Stimulated activated CD8-positive, alpha-beta memory T cell treated with anti-CD3 and anti-CD28 coated beads, Interleukin-2, amount 100 ng/mL, for 1 hour (primary cell): Measurements from ENCODE around the gene GM2A.
"Not testable (repeated sequence)": the region's sequence is repeated elsewhere in the genome, so short reads cannot be mapped to it uniquely, and the experiment has no call there.

Experiments used
- DNase-seq, 2 donors: peaks; one replicate each; pipeline ENCODE4 v3.0.0-alpha.2; 2020; ENCODE audit warnings: low read depth in 2 of 2

Gene GM2A

DNA sequence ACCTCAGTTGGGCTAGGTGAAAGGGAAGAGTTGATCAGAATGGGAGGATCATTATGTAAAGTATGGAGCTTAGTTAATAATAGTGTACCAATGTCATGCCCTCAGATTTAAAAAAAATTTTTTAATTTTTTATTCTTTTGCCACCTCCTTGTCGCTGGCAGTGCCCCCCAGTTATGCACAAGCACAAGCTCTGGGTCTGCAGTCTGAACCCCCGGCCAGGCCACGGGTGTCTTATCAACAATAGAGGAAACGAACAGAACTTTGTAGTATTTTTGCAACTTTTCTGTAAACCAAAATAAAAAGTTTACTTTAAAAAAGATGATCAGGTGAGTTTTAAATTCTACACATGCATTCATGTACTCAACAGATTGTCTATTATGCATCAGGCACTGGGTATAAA is 1.4 kb upstream of the GM2A start:
- no peak for DNase-seq

DNA sequence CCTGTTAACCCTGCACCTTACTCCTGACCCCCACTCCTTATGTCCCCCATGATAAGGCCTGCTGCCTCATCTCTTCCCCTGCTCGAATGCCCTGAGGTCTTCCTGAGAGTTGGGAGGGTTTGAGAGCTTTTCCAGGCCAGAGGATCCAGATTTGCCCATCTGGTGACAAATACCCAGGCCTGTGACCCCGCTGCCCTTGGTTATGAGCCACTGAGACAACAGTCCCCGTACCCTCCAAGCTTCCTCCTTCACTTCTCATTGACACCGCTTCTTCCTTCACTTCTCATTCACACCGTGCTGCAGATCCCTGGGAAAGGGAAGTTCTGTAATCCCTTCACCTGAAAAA is 593 bp downstream of the GM2A start:
- DNase-seq: no peak

GRCh38 chr5:151254556-151254955 is 1.6 kb downstream of the GM2A start:
- DNase-seq: no peak

GRCh38 chr5:151254990-151255389 is 2.0 kb downstream of the GM2A start:
- not testable (repeated sequence) for DNase-seq

GRCh38 chr5:151255621-151256286 is 2.8 kb downstream of the GM2A start:
- DNase-seq: no peak

DNA sequence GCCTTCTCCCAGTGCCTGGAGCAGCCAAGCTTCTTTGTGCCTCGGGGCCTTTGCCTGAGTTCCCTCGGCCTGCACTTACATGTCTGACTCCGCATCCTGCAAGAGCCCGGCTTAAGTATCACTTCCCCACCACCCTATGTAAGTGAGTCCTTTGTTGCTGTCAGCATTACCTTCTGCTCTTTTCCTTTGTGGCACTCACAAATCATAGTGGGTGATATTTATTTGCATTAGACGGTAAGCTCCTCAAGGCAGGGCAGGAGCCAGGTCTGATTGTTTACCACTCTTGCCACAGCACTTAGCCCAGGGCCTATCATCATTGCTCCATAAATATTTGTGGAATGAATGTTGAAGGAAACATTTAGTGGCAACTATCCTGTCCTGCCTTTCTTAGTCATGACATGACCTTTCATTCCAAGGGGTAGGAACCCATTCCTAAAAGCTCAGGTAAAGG is 4.8 kb downstream of the GM2A start:
- DNase-seq: no peak

DNA sequence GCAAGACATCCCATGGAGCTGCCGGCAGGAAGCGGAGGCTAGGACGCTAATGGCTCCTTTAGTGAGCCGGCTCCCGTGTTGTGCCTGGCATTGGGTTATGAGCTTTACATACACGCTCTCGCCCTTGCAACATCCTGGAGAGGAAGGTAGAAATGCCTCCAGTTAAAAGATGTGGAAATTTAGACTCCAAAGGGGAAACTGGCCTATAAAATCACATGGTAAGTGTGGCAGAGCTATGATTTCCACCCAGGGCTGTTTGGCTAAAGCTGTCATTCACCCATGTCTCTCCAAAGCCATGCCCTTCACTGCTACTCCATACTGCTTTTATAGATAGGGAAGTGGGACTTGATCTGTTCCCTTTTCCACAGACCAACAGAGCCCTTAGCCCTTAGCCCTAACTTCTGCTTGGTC is 5.2 kb downstream of the GM2A start:
- DNase-seq: no peak

GRCh38 chr5:151258816-151259215 is 5.8 kb downstream of the GM2A start:
- DNase-seq: no peak

DNA sequence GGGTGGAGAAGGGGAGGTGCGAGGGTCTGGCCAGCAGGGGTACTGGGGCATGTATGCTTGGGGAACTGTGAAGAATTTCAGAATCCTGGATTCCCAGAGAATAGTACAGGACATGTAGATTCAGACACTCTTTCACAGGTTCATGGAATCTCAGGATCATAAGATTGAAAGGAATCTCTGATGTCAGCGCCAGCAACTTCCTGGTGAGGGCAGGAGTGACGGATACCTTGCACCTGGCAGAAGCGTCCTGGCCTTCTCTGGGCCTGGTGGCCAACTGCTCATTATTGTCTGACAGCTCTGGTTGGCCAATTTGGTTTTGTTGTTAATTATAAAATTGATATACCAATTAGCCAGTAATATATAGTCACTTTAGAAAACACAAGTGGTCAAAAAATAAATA is 6.9 kb downstream of the GM2A start:
- no peak for DNase-seq

GRCh38 chr5:151262532-151262931 is 9.5 kb downstream of the GM2A start:
- DNase-seq: no peak

GRCh38 chr5:151264113-151264512 is 11.1 kb downstream of the GM2A start:
- no peak for DNase-seq

GRCh38 chr5:151267491-151268260 is 14.7 kb downstream of the GM2A start:
- no peak for DNase-seq

DNA sequence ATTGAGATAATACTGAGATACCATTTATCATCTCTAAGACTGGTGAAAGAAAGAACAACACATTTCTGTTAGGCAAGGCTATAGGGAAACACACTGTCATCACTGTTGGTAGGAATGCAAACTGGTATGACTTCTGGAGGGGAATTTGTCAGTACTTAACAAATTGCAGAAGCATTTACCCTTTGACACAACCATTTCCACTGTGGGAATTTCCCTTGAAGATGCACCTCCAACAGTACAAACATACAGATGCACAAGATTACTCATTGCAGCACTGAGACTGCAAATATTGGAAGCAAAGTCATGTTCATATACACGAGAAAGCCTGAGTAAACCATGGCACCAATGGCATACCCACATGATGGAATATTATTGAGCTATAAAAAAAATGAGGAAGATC is 17.6 kb downstream of the GM2A start:
- DNase-seq: no peak

DNA sequence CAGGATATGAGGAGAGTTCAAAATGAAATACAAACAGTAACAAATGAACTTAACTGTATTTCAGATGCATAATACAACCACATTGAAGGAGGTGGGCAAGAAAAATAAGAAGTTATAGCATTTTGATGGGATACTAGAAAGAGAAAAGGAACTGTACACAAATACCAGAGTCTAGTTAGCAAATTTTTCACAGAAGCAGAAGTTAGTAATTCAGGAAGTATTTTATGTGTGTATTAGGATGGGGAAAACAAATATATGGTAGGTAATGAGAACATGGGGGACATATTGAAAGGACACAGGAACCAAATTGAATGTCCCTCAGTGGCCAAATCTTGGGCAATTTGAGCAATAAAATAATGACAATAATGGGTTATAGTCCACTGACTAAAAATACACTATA is 18.4 kb downstream of the GM2A start:
- no peak for DNase-seq

DNA sequence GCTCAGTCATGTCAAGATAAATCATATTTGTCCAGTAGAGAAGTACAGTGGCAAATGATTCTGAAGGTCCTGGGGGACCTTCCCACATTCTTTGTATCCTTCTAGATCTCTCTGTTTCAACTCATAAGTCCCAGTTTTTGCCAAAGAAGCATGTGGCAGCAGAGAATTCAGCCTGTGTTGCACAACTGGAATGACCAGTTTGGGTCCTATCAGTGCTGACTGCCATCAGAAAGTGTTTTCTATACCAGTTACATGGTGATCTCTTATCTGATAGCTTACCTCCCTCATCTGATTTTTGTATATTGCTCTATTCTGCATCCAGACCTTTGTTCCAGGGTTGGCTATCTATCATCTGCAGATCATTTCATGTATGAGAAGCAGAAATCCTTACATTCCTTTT is 21.7 kb downstream of the GM2A start:
- no peak for DNase-seq

DNA sequence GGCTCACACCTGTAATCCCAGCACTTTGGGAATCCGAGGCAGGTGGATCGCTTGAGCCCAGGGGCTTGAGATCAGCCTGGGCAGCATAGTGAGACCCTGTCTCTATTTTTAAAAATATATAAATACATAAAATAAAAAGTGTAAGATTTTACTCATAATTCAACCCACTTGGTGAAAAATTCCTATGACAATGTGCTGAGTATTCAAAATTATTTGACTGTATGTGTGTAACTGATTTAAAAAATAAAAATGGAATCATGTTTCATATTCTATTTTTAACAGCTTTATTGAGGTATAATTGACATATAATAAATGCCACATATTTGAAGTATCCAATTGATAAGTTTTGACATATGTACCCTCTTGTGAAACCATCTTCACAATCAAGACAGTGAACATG is 22.8 kb downstream of the GM2A start:
- no peak for DNase-seq

GRCh38 chr5:151278845-151279244 is 25.9 kb downstream of the GM2A start:
- DNase-seq: no peak

- no peak for DNase-seq
Measured at GRCh38 chr5:151280443-151280842, 27.5 kb downstream of the GM2A start.

- no peak for DNase-seq
Measured at GRCh38 chr5:151281001-151281639, 28.1 kb downstream of the GM2A start.

DNA sequence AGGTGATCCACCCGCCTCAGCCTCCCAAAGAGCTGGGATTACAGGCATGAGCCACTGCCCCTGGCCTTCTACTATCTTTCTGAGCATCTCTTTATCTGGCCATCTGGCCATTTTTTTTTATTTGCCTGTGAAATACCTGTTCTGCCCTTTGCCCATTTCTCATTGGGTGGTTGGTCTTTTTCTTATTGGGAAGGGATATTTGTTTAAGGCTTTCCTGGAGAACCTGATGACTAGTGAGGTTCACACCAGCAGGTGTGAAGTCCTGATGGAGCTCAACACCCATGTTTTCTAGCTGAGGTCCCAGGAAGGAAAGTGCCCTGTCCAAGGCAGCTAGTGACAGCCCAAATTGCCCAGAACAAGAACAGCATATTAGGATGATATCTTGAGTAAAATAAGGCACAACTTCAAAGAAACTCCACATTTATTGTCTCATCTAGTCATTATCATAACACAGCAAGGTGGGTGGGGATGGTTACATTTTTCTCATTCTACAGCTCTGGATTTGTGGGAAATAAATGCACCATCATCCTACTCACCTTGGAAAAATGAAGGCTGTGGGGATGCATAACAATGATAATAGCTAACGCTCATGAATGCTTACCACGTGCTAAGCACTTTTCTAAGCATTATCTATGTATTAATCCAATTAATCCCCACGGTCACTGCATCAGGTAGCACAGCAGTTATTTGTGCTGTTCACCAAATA is 30.3 kb downstream of the GM2A start:
- no peak for DNase-seq

DNA sequence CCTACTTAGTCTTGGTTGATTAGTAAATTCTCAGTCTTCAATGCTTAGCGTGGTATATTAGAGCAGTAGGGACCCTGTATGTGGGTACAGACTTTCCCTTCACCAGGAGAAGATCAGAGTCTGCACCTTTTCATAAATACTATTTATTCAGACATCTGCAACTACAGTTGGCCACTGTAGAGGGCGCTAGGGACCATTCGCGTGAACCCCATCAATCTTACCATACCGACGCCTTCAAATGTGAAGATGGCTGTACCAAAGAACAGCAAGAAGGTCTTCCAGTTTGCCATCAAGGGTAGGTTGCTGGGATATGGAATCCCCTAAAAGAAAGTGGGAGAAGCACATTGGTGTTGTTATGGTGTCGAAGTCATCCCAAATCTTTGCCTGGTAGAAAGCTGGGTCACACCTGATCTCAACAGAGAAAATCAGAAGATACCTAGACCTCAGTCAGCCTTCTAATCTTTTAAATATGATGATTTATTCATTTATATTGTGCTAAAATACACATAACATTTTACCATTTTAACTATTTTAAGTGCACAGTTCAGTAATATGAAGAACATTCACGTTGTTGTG is 31.5 kb downstream of the GM2A start:
- DNase-seq: no peak

GRCh38 chr5:151285683-151286082 is 32.7 kb downstream of the GM2A start:
- no peak for DNase-seq
